Lower leg skin (tissue), 3 donors: ENCODE results near the gene SRRM4.

ENCODE experiments used
- CTCF ChIP-seq, 3 donors: fragments of 450-650 bp; IDR thresholded peaks; one replicate each; pipeline ENCODE4 v1.5.1; 2016; ENCODE audit warnings: antibody characterized with exemption in 3 of 3, mild to moderate bottlenecking in 3 of 3, moderate library complexity in 2 of 3
- POLR2A ChIP-seq, 2 donors: fragments of 450-650 bp; IDR thresholded peaks; one replicate each; pipeline ENCODE4 v1.6.1; 2016 to 2017; ENCODE audit warnings: antibody characterized with exemption in 2 of 2, mild to moderate bottlenecking in 1 of 2, moderate library complexity in 1 of 2

GRCh38 chr12:119096429-119097202 is 115.3 kb downstream of the SRRM4 start:
- TF ChIP-seq POLR2A (IDR thresholded peaks at IDR 0.05) = no peak
- no peak for TF ChIP-seq CTCF (IDR thresholded peaks at IDR 0.05)
